DND-41 (cell line): ENCODE measurements around the gene PNLIPRP3.
"Not testable (repeated sequence)": the region's sequence is repeated elsewhere in the genome, so short reads cannot be mapped to it uniquely, and the experiment has no call there.

Source experiments
- ATAC-seq: fragments of 200-7000 bp; cut with Tn5 transposase; 3 replicates; pipeline ENCODE4 v1.9.1; 2021; ENCODE audit warnings: low read depth; ENCODE audit not compliant: insufficient read depth
- DNase-seq: peaks from one replicate; pipeline ENCODE4 v3.0.0-alpha.2; 2020
- H2AFZ ChIP-seq: 2 replicates; pipeline ENCODE4 v1.6.0; 2012; ENCODE audit warnings: low read depth, low read length
- H3K27ac ChIP-seq: 2 replicates; pipeline ENCODE4 v1.5.1; 2012; ENCODE audit warnings: low read length, inconsistent platforms
- H3K27me3 ChIP-seq: fragments of 200-600 bp; sonication (generic); 2 replicates; pipeline ENCODE4 v1.6.0; 2012; ENCODE audit warnings: low read length, mild to moderate bottlenecking, inconsistent platforms; ENCODE audit not compliant: insufficient read depth, poor library complexity
- H3K36me3 ChIP-seq: 2 replicates; pipeline ENCODE4 v1.5.1; 2012; ENCODE audit warnings: low read length, inconsistent platforms; ENCODE audit not compliant: insufficient read depth
- H3K4me1 ChIP-seq: 2 replicates; pipeline ENCODE4 v1.5.1; 2012; ENCODE audit warnings: mild to moderate bottlenecking, low read length; ENCODE audit not compliant: insufficient read depth
- H3K4me2 ChIP-seq: 2 replicates; pipeline ENCODE4 v1.6.0; 2012; ENCODE audit warnings: mild to moderate bottlenecking, moderate library complexity, low read length, inconsistent platforms; ENCODE audit not compliant: insufficient read depth
- H3K4me3 ChIP-seq, 2 experiments: fragments of 200-600 bp in 1 of 2; shearing (Covaris generic) in 1 of 2; 2 replicates each; pipeline ENCODE4 v1.5.1; 2012 to 2016; ENCODE audit warnings: inconsistent platforms in 2 of 2, low read length in 2 of 2, mild to moderate bottlenecking in 2 of 2, low read depth in 1 of 2, moderate library complexity in 1 of 2
- H3K79me2 ChIP-seq: 2 replicates; pipeline ENCODE4 v1.6.0; 2012; ENCODE audit warnings: low read length, inconsistent platforms; ENCODE audit not compliant: insufficient read depth
- H3K9ac ChIP-seq: 2 replicates; pipeline ENCODE4 v1.6.0; 2012; ENCODE audit warnings: low read depth, mild to moderate bottlenecking, inconsistent platforms, low read length, moderate library complexity
- H3K9me3 ChIP-seq: 2 replicates; pipeline ENCODE4 v1.5.1; 2012; ENCODE audit warnings: low read length, moderate library complexity, mild to moderate bottlenecking, inconsistent platforms; ENCODE audit not compliant: insufficient read depth, severe bottlenecking
- H4K20me1 ChIP-seq: 2 replicates; pipeline ENCODE4 v1.6.0; 2012; ENCODE audit warnings: low read length; ENCODE audit not compliant: insufficient read depth
- CTCF ChIP-seq: IDR thresholded peaks from 2 replicates; pipeline ENCODE4 v1.5.1; 2012; ENCODE audit warnings: borderline replicate concordance, low read length, moderate library complexity, mild to moderate bottlenecking; ENCODE audit not compliant: poor library complexity, severe bottlenecking; ENCODE audit errors: extremely low read depth
- EZH2 ChIP-seq: IDR thresholded peaks from 3 replicates; pipeline ENCODE4 v1.6.1; 2012; ENCODE audit warnings: borderline replicate concordance, low read depth, mild to moderate bottlenecking, moderate library complexity, low read length, inconsistent platforms; ENCODE audit not compliant: severe bottlenecking

PNLIPRP3 gene

GRCh38 chr10:116385994-116386809 lies 41.4 kb upstream of the PNLIPRP3 start:
- Histone ChIP-seq H3K36me3 (no peaks in the 10 kb centered on the region), H3K4me3 (no peak overlapping the region), H2AFZ (no peak overlapping the region), H3K27ac (no peak overlapping the region), H4K20me1 (no peaks in the 10 kb centered on the region), H3K27me3 (no peaks in the 10 kb centered on the region), H3K79me2 (no peaks in the 10 kb centered on the region), H3K9me3 (no peaks in the 10 kb centered on the region), H3K4me2 (no peak overlapping the region), H3K4me1 (no peaks in the 10 kb centered on the region), H3K9ac (no peak overlapping the region)
- TF ChIP-seq EZH2 (no peak), CTCF (peak; percentile 70)
- no peak for DNase-seq
- no peak for ATAC-seq

GRCh38 chr10:116393246-116393831 lies 34.3 kb upstream of the PNLIPRP3 start:
- H3K9me3 ChIP-seq = not testable (repeated sequence)

GRCh38 chr10:116395223-116395985 lies 32.2 kb upstream of the PNLIPRP3 start:
- ATAC-seq (no peak), DNase-seq (no peak)
- Histone ChIP-seq H3K79me2 (no peaks in the 10 kb centered on the region), H3K4me1 (no peaks in the 10 kb centered on the region), H2AFZ (no peak overlapping the region), H3K4me2 (no peak overlapping the region), H3K9ac (no peak overlapping the region), H4K20me1 (no peaks in the 10 kb centered on the region), H3K27me3 (no peaks in the 10 kb centered on the region), H3K9me3 (no peaks in the 10 kb centered on the region), H3K36me3 (no peaks in the 10 kb centered on the region), H3K27ac (no peak overlapping the region), H3K4me3 (no peak overlapping the region)
- TF ChIP-seq EZH2 (no peak), CTCF (no peak)

More at GRCh38 chr10:116393246-116393831, 34.3 kb upstream of the PNLIPRP3 start:
- not testable (repeated sequence) for H3K4me1 ChIP-seq, H3K9ac ChIP-seq, H3K4me2 ChIP-seq, DNase-seq, H4K20me1 ChIP-seq, H3K4me3 ChIP-seq, H2AFZ ChIP-seq, H3K27ac ChIP-seq, H3K36me3 ChIP-seq, H3K27me3 ChIP-seq, H3K79me2 ChIP-seq, ATAC-seq

- Histone ChIP-seq H3K4me2 (no peak overlapping the region), H3K36me3 (no peaks in the 10 kb centered on the region), H3K9me3 (no peaks in the 10 kb centered on the region), H3K4me3 (no peak overlapping the region), H3K27ac (no peak overlapping the region), H2AFZ (no peak overlapping the region), H3K79me2 (no peaks in the 10 kb centered on the region), H4K20me1 (no peaks in the 10 kb centered on the region), H3K27me3 (no peaks in the 10 kb centered on the region), H3K9ac (no peak overlapping the region), H3K4me1 (no peaks in the 10 kb centered on the region)
- ATAC-seq = no peak
- TF ChIP-seq CTCF (no peak), EZH2 (no peak)
- no peak for DNase-seq
Measured at GRCh38 chr10:116398224-116398623, 29.4 kb upstream of the PNLIPRP3 start.
